ENCODE results near the gene MYH11.

- TF ChIP-seq CTCF (IDR thresholded peaks at IDR 0.05) (no peak), POLR2A (IDR thresholded peaks at IDR 0.05) (no peak)
Measured at GRCh38 chr16:15781650-15782049, 75.2 kb downstream of the MYH11 start.
